Panc1 (cell line): ENCODE results near the gene CLMP.

ENCODE experiments used
- POLR2AphosphoS5 ChIP-seq: IDR thresholded peaks from 2 replicates; pipeline ENCODE4 v1.6.1; 2012; ENCODE audit warnings: mild to moderate bottlenecking, low read depth, low read length, moderate library complexity
- SIN3A ChIP-seq: IDR thresholded peaks from 2 replicates; pipeline ENCODE4 v1.6.1; 2012; ENCODE audit warnings: low read depth, mild to moderate bottlenecking, low read length, moderate library complexity, borderline replicate concordance; ENCODE audit not compliant: insufficient read depth
- TF ChIP-seq, protein P1 (sequence below): fragments of 450-650 bp; IDR thresholded peaks from 2 replicates; pipeline ENCODE4 v1.5.1; 2017; ENCODE audit warnings: mild to moderate bottlenecking
- TF ChIP-seq, protein P2 (sequence below), 2 experiments: IDR thresholded peaks; 2 replicates each; pipeline ENCODE4 v1.6.1; 2011 to 2012; ENCODE audit warnings: low read depth in 2 of 2, control low read depth in 1 of 2, low read length in 1 of 2, mild to moderate bottlenecking in 1 of 2, moderate library complexity in 1 of 2; ENCODE audit not compliant: insufficient read depth in 1 of 2

DNA sequence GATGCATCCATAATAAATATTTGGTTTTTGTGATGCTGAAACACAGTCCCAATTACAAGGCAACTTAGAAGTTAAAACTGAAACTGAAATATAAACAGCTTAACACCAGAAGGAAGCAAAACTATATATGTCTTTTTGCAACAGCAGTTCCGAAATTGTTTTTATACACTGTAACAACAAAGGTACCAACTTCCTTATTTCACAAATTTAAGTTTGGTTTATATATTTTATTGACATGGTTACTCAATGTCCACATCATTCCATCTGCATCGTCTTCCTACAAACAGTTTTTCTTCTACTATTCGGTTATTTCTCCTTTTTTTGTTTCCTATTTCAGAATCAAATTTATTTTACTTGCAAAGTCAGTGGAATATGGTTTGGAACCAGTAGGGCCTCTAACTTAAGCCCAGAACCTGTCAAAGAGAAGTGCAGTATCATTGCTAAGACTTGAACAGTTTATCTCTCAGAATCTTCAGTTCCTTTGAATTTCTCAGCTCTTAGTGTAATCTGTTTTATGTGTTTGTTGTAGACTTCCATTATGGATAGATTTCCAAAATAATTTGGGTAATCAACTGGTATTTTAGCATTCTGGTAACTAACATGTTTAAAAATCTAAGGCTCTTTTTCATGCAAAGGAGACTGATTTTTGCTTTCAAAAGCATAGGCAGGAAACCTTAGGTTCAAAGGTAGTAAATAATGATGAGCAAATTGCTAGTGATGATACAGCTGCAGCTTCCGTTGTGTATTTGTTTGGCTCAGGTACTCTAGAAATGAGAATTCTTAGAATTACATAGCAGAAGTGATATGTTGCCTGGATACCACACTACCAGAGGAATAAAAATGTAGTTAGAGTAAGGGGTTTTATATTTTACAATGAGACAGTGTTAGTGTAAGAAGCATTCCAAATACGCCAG lies 124.9 kb downstream of the CLMP start:
- TF ChIP-seq, protein P1, sequence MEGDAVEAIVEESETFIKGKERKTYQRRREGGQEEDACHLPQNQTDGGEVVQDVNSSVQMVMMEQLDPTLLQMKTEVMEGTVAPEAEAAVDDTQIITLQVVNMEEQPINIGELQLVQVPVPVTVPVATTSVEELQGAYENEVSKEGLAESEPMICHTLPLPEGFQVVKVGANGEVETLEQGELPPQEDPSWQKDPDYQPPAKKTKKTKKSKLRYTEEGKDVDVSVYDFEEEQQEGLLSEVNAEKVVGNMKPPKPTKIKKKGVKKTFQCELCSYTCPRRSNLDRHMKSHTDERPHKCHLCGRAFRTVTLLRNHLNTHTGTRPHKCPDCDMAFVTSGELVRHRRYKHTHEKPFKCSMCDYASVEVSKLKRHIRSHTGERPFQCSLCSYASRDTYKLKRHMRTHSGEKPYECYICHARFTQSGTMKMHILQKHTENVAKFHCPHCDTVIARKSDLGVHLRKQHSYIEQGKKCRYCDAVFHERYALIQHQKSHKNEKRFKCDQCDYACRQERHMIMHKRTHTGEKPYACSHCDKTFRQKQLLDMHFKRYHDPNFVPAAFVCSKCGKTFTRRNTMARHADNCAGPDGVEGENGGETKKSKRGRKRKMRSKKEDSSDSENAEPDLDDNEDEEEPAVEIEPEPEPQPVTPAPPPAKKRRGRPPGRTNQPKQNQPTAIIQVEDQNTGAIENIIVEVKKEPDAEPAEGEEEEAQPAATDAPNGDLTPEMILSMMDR = no peak
- no peak for TF ChIP-seq POLR2AphosphoS5
- TF ChIP-seq SIN3A = no peak
- TF ChIP-seq, protein P2, sequence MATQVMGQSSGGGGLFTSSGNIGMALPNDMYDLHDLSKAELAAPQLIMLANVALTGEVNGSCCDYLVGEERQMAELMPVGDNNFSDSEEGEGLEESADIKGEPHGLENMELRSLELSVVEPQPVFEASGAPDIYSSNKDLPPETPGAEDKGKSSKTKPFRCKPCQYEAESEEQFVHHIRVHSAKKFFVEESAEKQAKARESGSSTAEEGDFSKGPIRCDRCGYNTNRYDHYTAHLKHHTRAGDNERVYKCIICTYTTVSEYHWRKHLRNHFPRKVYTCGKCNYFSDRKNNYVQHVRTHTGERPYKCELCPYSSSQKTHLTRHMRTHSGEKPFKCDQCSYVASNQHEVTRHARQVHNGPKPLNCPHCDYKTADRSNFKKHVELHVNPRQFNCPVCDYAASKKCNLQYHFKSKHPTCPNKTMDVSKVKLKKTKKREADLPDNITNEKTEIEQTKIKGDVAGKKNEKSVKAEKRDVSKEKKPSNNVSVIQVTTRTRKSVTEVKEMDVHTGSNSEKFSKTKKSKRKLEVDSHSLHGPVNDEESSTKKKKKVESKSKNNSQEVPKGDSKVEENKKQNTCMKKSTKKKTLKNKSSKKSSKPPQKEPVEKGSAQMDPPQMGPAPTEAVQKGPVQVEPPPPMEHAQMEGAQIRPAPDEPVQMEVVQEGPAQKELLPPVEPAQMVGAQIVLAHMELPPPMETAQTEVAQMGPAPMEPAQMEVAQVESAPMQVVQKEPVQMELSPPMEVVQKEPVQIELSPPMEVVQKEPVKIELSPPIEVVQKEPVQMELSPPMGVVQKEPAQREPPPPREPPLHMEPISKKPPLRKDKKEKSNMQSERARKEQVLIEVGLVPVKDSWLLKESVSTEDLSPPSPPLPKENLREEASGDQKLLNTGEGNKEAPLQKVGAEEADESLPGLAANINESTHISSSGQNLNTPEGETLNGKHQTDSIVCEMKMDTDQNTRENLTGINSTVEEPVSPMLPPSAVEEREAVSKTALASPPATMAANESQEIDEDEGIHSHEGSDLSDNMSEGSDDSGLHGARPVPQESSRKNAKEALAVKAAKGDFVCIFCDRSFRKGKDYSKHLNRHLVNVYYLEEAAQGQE (IDR thresholded peaks at IDR 0.05; ENCODE audit: insufficient read depth in 1 of 2, low read depth in 2 of 2, low read length in 1 of 2) = no peak
